K562 (cell line): ENCODE results near the gene PLXNA3. TPM values are rescaled to one million over a fixed set of nuclear protein-coding genes. Genes with fewer than 3 reads are reported as not detected.

Experiments
- ARID3B ChIP-seq: fragments of 250-450 bp; sonication (Bioruptor Pico); IDR thresholded peaks from 2 replicates; pipeline ENCODE4 v1.4.0; 2020; ENCODE audit warnings: borderline replicate concordance
- BRD4 ChIP-seq: fragments of 200-600 bp; sonication (generic); IDR thresholded peaks from 2 replicates; pipeline ENCODE4 v1.6.1; 2017; ENCODE audit warnings: inconsistent platforms
- CBFA2T2 ChIP-seq: fragments of 450-650 bp; conservative IDR thresholded peaks from 2 replicates; pipeline ENCODE4 v1.6.1; 2017; ENCODE audit warnings: mild to moderate bottlenecking
- FOXJ3 ChIP-seq: sonication (generic); formaldehyde crosslinking; IDR thresholded peaks from 2 replicates; pipeline ENCODE4 v1.4.0; 2020; ENCODE audit warnings: mild to moderate bottlenecking, missing genetic modification reagents
- FOXK2 ChIP-seq, 2 experiments: fragments of 450-650 bp; IDR thresholded peaks in 1 of 2; conservative IDR thresholded peaks in 1 of 2; 2 replicates each; pipeline ENCODE4 v1.6.1; 2016; ENCODE audit warnings: low read depth in 2 of 2, mild to moderate bottlenecking in 1 of 2
- GMEB1 ChIP-seq: fragments of 250-450 bp; sonication (Bioruptor Pico); IDR thresholded peaks from 2 replicates; pipeline ENCODE4 v1.4.0; 2020; ENCODE audit warnings: mild to moderate bottlenecking
- NCOA1 ChIP-seq: fragments of 450-650 bp; IDR thresholded peaks from 2 replicates; pipeline ENCODE4 v1.6.1; 2016; ENCODE audit warnings: low read depth
- NFYB ChIP-seq: IDR thresholded peaks from 2 replicates; pipeline ENCODE4 v1.6.1; 2011; ENCODE audit warnings: mild to moderate bottlenecking, moderate library complexity; ENCODE audit not compliant: insufficient read length; ENCODE audit errors: extremely low read depth
- NONO ChIP-seq, 2 experiments: fragments of 200-400 bp in 1 of 2; fragments of 450-650 bp in 1 of 2; formaldehyde crosslinking in 1 of 2; IDR thresholded peaks; 2 replicates each; pipeline ENCODE4 v1.6.1; 2017; ENCODE audit warnings: low read depth in 2 of 2, mild to moderate bottlenecking in 2 of 2, moderate library complexity in 2 of 2, low read length in 1 of 2
- OTX1 ChIP-seq: fragments of 450-650 bp; formaldehyde crosslinking; IDR thresholded peaks from 2 replicates; pipeline ENCODE4 v1.4.0; 2022; ENCODE audit warnings: mild to moderate bottlenecking
- RFX1 ChIP-seq: fragments of 450-650 bp; IDR thresholded peaks from 2 replicates; pipeline ENCODE4 v1.6.1; 2016; ENCODE audit warnings: mild to moderate bottlenecking, moderate library complexity
- SMAD2 ChIP-seq: fragments of 150-350 bp; IDR thresholded peaks from 2 replicates; pipeline ENCODE4 v1.6.1; 2014; ENCODE audit warnings: low read depth, mild to moderate bottlenecking, low read length
- SP2 ChIP-seq: IDR thresholded peaks from 2 replicates; pipeline ENCODE4 v1.6.1; 2011; ENCODE audit warnings: mild to moderate bottlenecking, low read depth, low read length, moderate library complexity; ENCODE audit not compliant: poor library complexity, severe bottlenecking; ENCODE audit errors: extremely low read depth
- SRSF9 ChIP-seq: fragments of 200-400 bp; formaldehyde crosslinking; IDR thresholded peaks from 2 replicates; pipeline ENCODE4 v1.6.1; 2017; ENCODE audit warnings: low read depth, low read length, borderline replicate concordance
- TOE1 ChIP-seq, 2 experiments: fragments of 450-650 bp in 1 of 2; sonication (generic) in 1 of 2; formaldehyde crosslinking in 1 of 2; IDR thresholded peaks; 2 replicates each; pipeline versions ENCODE4 v1.7.1 to v1.8.0; 2016 to 2022; ENCODE audit warnings: borderline replicate concordance in 2 of 2, mild to moderate bottlenecking in 2 of 2, antibody characterized with exemption in 1 of 2, inconsistent platforms in 1 of 2, low read depth in 1 of 2, missing genetic modification reagents in 1 of 2, moderate library complexity in 1 of 2
- ZBTB8A ChIP-seq: fragments of 450-650 bp; IDR thresholded peaks from 2 replicates; pipeline ENCODE4 v1.6.1; 2018; ENCODE audit warnings: mild to moderate bottlenecking, moderate library complexity; ENCODE audit not compliant: partially characterized antibody
- ZNF592 ChIP-seq: fragments of 450-650 bp; IDR thresholded peaks from 2 replicates; pipeline ENCODE4 v1.6.1; 2017; ENCODE audit warnings: antibody characterized with exemption, mild to moderate bottlenecking
- polyA plus RNA-seq, 8 experiments: library from polyadenylated mRNA; depleted of rRNA in 4 of 8; stranded (reverse) in 5 of 8; unstranded in 3 of 8; fragments of >200 nt; fragmentation: Nextera tagmentation in 2 of 8; fragmentation: Illumina TruSeq in 1 of 8; extraction: Ambion mirVana in 2 of 8; extraction: Trizol in 1 of 8; gene quantifications; 2 replicates each; pipeline versions ENCODE4 v1.2.1 to v1.2.3, GENCODE V29; 2011 to 2014; ENCODE audit warnings: inconsistent platforms in 1 of 8, missing spikeins in 1 of 8
- total RNA-seq, 7 experiments: library from RNA; depleted of rRNA in 6 of 7; stranded (reverse); fragments of >200 nt in 6 of 7; fragmentation: Illumina TruSeq in 2 of 7; extraction: Trizol in 2 of 7; gene quantifications; 2 replicates each; pipeline versions ENCODE4 v1.2.1 to v1.2.3, GENCODE V29; 2011 to 2021; ENCODE audit warnings: low replicate concordance in 1 of 7

PLXNA3 gene
- total and polyA plus RNA-seq, 9 of the 15 experiments (the other 6 are each of a cell fraction or from before 2014, with no cell fraction given), result 0.32 to 47.8 (median 7.5) TPM

- TF ChIP-seq NONO (IDR thresholded peaks at IDR 0.05; ENCODE audit: low read depth in 2 of 2, low read length in 1 of 2) (0 out of 4 replicates have a peak, but pooled peaks of 1 of the 2 experiments have one; percentile 34), FOXJ3 (CRISPR knock-in tag) (no peak), BRD4 (no peak), CBFA2T2 (peak; percentile 37), TOE1 (IDR thresholded peaks at IDR 0.05; ENCODE audit: borderline replicate concordance) (peak; percentile 54; the same call in 1 of the 2 replicates), TOE1 (CRISPR knock-in tag; IDR thresholded peaks at IDR 0.05; ENCODE audit: borderline replicate concordance, low read depth) (no peak), OTX1 (CRISPR knock-in tag) (no peak), SMAD2 (no peak), SRSF9 (no peak), ZBTB8A (no peak), FOXK2 (conservative IDR thresholded peaks at IDR 0.05 in 1 of 2, IDR thresholded peaks at IDR 0.05 in 1 of 2; ENCODE audit: low read depth in 2 of 2) (0 out of 4 replicates have a peak, but pooled peaks of 1 of the 2 experiments have one; percentile 32), SP2 (peak; percentile 79), NCOA1 (no peak), NFYB (peak; percentile 89), ZNF592 (0 out of 2 replicates have a peak, but pooled peaks have one; percentile 34), RFX1 (peak; percentile 62), GMEB1 (CRISPR knock-in tag) (peak; percentile 61; the same call in 1 of the 2 replicates), ARID3B (CRISPR knock-in tag) (no peak)
These were observed 29.6 kb upstream of the PLXNA3 start, which contains the start of gene ATP6AP1 (continued) for GRCh38 chrX:154428176-154429171.
